ENCODE data around the gene TFR2. TPM values are rescaled to one million over a fixed set of nuclear protein-coding genes. Genes with fewer than 3 reads are reported as not detected.
A peak's percentile ranks its signal among the peaks of the same experiment; 100 is the strongest.
"Not testable (repeated sequence)": the region's sequence is repeated elsewhere in the genome, so short reads cannot be mapped to it uniquely, and the experiment has no call there.

The TFR2 gene
- total RNA-seq, 2 donors from 2014 or later: 30.8 to 39.4 TPM

GRCh38 chr7:100673302-100673941 is 32.1 kb upstream of the TFR2 start, which contains the start of gene GNB2:
Gene GNB2 (plus strand): TSS chr7:100673740. CDS start chr7:100676266, 2,526 bp downstream.
- peak within 1 kb of the TSS; percentile 88 for H3K27ac Mint-ChIP-seq
- H3K27me3 Mint-ChIP-seq: no peaks in the 10 kb centered on the region
- ATAC-seq (replicated peaks): peak; percentile 82
- peak within 1 kb of the TSS; percentile 93 for H3K4me3 Mint-ChIP-seq
- no peaks in the 10 kb centered on the region for H3K9me3 Mint-ChIP-seq
- peaks cover 13% of the 10 kb centered on the region for H3K4me1 Mint-ChIP-seq
- H3K36me3 Mint-ChIP-seq (ENCODE audit: low read depth): peaks cover 35% of the 10 kb centered on the region

- Mint-ChIP-seq H3K27ac (no peak overlapping the region), H3K27me3 (no peaks in the 10 kb centered on the region), H3K4me1 (peaks cover 8% of the 10 kb centered on the region), H3K36me3 (ENCODE audit: low read depth) (peaks cover 17% of the 10 kb centered on the region), H3K9me3 (no peaks in the 10 kb centered on the region), H3K4me3 (peak overlapping the region; percentile 93)
- no peak for ATAC-seq (replicated peaks)
These were observed 30.3 kb upstream of the TFR2 start for GRCh38 chr7:100671353-100672327.

- H3K4me1 Mint-ChIP-seq: peaks cover 4% of the 10 kb centered on the region
- ATAC-seq (replicated peaks): no peak
- H3K9me3 Mint-ChIP-seq: no peaks in the 10 kb centered on the region
- H3K27me3 Mint-ChIP-seq: no peaks in the 10 kb centered on the region
- H3K27ac Mint-ChIP-seq: no peak overlapping the region
- H3K36me3 Mint-ChIP-seq (ENCODE audit: low read depth): peaks cover 11% of the 10 kb centered on the region
- no peak overlapping the region for H3K4me3 Mint-ChIP-seq
These were observed 28.7 kb upstream of the TFR2 start for GRCh38 chr7:100670074-100670473.

- not testable (repeated sequence) for H3K36me3 Mint-ChIP-seq (ENCODE audit: low read depth); ATAC-seq (replicated peaks); H3K27me3 Mint-ChIP-seq; H3K4me1 Mint-ChIP-seq; H3K4me3 Mint-ChIP-seq; H3K27ac Mint-ChIP-seq; H3K9me3 Mint-ChIP-seq
These were observed 27.8 kb upstream of the TFR2 start for GRCh38 chr7:100669106-100669505.

- no peaks in the 10 kb centered on the region for H3K27me3 Mint-ChIP-seq
- no peaks in the 10 kb centered on the region for H3K9me3 Mint-ChIP-seq
- H3K27ac Mint-ChIP-seq: no peak overlapping the region
- H3K4me1 Mint-ChIP-seq: peaks cover 4% of the 10 kb centered on the region
- ATAC-seq (replicated peaks): no peak
- no peaks in the 10 kb centered on the region for H3K36me3 Mint-ChIP-seq (ENCODE audit: low read depth)
- no peak overlapping the region for H3K4me3 Mint-ChIP-seq
These were observed 26.7 kb upstream of the TFR2 start for GRCh38 chr7:100668069-100668449.

- H3K27ac Mint-ChIP-seq: no peak overlapping the region
- no peak overlapping the region for H3K4me3 Mint-ChIP-seq
- H3K27me3 Mint-ChIP-seq: no peaks in the 10 kb centered on the region
- H3K4me1 Mint-ChIP-seq: peaks cover 4% of the 10 kb centered on the region
- no peaks in the 10 kb centered on the region for H3K36me3 Mint-ChIP-seq (ENCODE audit: low read depth)
- no peak for ATAC-seq (replicated peaks)
- no peaks in the 10 kb centered on the region for H3K9me3 Mint-ChIP-seq
These were observed 26.1 kb upstream of the TFR2 start for GRCh38 chr7:100667331-100668068.

GRCh38 chr7:100665168-100665726 is 23.9 kb upstream of the TFR2 start:
- Mint-ChIP-seq H3K27ac (no peak overlapping the region), H3K27me3 (peaks cover 3% of the 10 kb centered on the region), H3K36me3 (ENCODE audit: low read depth) (no peaks in the 10 kb centered on the region), H3K9me3 (no peaks in the 10 kb centered on the region), H3K4me1 (peaks cover 4% of the 10 kb centered on the region), H3K4me3 (no peak overlapping the region)
- ATAC-seq (replicated peaks): no peak

- H3K36me3 Mint-ChIP-seq (ENCODE audit: low read depth); H3K4me1 Mint-ChIP-seq; H3K4me3 Mint-ChIP-seq; H3K27ac Mint-ChIP-seq; H3K9me3 Mint-ChIP-seq; ATAC-seq (replicated peaks): not testable (repeated sequence)
- H3K27me3 Mint-ChIP-seq: peaks cover 11% of the 10 kb centered on the region
These were observed 20.9 kb upstream of the TFR2 start for GRCh38 chr7:100662194-100662776.

- no peak within 1 kb of the TSS for H3K27ac Mint-ChIP-seq
- H3K27me3 Mint-ChIP-seq: peaks cover 25% of the 10 kb centered on the region
- no peaks in the 10 kb centered on the region for H3K9me3 Mint-ChIP-seq
- no peaks in the 10 kb centered on the region for H3K36me3 Mint-ChIP-seq (ENCODE audit: low read depth)
- ATAC-seq (replicated peaks): peak; percentile 49
- H3K4me3 Mint-ChIP-seq: no peak within 1 kb of the TSS
- H3K4me1 Mint-ChIP-seq: peaks cover 5% of the 10 kb centered on the region
These were observed 14.7 kb upstream of the TFR2 start, which contains the start of gene ACTL6B for GRCh38 chr7:100655908-100656674. Gene ACTL6B (minus strand): TSS chr7:100656448. CDS start chr7:100656354, 94 bp downstream.

GRCh38 chr7:100654908-100655831 is 13.8 kb upstream of the TFR2 start:
- peaks cover 5% of the 10 kb centered on the region for H3K4me1 Mint-ChIP-seq

GRCh38 chr7:100649826-100650565 is 8.6 kb upstream of the TFR2 start:
- no peaks in the 10 kb centered on the region for H3K36me3 Mint-ChIP-seq (ENCODE audit: low read depth)
- no peak for ATAC-seq (replicated peaks)
- H3K27ac Mint-ChIP-seq: no peak overlapping the region
- no peaks in the 10 kb centered on the region for H3K9me3 Mint-ChIP-seq
- H3K4me3 Mint-ChIP-seq: no peak overlapping the region
- peaks cover 21% of the 10 kb centered on the region for H3K27me3 Mint-ChIP-seq
- peaks cover 5% of the 10 kb centered on the region for H3K4me1 Mint-ChIP-seq

More at GRCh38 chr7:100654908-100655831, 13.8 kb upstream of the TFR2 start:
- Mint-ChIP-seq H3K9me3 (no peaks in the 10 kb centered on the region), H3K27ac (no peak overlapping the region), H3K4me3 (no peak overlapping the region), H3K27me3 (peaks cover 30% of the 10 kb centered on the region), H3K36me3 (ENCODE audit: low read depth) (no peaks in the 10 kb centered on the region)
- no peak for ATAC-seq (replicated peaks)

- H3K9me3 Mint-ChIP-seq: no peaks in the 10 kb centered on the region
- H3K27ac Mint-ChIP-seq: no peak overlapping the region
- no peaks in the 10 kb centered on the region for H3K36me3 Mint-ChIP-seq (ENCODE audit: low read depth)
- H3K4me3 Mint-ChIP-seq: no peak overlapping the region
- no peaks in the 10 kb centered on the region for H3K4me1 Mint-ChIP-seq
- ATAC-seq (replicated peaks): peak; percentile 77
- H3K27me3 Mint-ChIP-seq: peaks cover 4% of the 10 kb centered on the region
These were observed 1.2 kb upstream of the TFR2 start for GRCh38 chr7:100642534-100642907.
